Measurements from ENCODE around the gene NEDD4.
"Not testable (repeated sequence)": the region's sequence is repeated elsewhere in the genome, so short reads cannot be mapped to it uniquely, and the experiment has no call there.

NEDD4 gene

DNA sequence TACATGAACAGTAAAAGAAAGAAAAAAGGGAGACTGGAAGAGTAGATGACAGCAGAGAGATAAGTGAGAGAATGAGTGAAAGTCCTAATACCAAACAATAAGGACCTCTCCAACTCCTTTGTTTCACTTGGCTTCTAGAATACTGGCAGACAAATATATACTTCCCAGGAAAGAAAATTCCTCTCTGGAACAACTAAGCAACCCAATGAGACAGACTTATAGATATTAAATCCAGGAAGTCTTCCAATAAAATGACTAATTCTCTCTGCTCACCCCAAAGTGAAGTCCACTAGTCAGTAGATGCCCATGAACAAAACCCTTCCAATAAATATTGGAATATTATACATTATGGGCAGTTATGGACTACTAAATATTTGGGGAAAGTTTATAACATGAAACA, 114.2 kb downstream of the NEDD4 start:
- DNase-seq: no peak

DNA sequence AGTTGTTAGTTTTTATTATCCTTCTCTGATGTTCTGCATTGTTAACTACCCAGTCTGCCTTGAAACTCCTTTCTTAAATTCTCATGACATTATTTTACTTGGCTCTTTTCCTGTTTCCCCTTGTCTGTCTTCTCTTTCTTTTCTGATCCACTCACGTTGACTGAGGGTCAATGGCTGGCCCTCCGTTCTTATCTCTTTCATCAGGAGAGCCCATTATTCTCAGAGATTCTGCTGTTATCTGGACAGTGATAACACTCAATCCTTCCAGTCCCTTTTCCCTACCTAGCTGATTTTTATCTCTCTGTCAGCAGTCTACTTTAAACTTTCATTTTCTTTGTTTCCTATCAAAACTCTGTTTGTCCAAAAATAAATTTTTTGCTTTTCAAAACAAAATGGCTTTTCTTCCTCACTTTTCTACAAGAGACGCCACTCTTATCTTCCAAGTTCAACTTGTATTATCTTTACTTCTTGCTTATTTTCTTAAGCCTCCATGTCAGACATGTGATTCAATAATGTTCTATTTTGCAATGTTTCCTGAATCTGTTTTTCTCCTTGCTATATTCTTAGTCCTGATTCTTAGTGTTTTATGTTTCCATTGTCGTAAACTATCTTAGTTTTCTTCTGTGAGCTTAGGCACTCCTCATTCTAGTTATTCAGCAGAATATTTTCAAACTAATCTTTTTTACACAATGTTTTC, 120.2 kb downstream of the NEDD4 start:
- DNase-seq: no peak

DNA sequence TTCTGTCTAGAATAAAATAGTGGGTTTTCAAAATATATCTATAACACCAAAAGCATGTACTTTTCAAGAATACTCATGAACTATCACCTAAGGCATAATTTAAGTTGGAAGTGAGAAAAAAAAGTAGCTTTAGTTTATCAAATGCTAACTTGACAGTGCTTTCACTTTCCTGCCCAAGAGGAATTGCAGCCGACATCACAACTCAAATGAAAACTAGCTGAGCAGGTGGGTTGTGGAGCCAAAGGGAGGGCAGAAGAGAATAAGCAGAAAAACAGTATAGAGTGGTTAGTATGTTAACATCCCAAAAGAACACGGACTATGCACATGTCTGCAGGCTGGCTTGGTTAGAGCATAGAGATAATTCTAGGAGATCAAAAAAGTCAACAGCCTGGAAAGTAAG, 120.9 kb downstream of the NEDD4 start:
- no peak for DNase-seq

GRCh38 chr15:55869660-55870059, 123.8 kb downstream of the NEDD4 start:
- DNase-seq: no peak

GRCh38 chr15:55868707-55869106, 124.7 kb downstream of the NEDD4 start:
- no peak for DNase-seq

DNA sequence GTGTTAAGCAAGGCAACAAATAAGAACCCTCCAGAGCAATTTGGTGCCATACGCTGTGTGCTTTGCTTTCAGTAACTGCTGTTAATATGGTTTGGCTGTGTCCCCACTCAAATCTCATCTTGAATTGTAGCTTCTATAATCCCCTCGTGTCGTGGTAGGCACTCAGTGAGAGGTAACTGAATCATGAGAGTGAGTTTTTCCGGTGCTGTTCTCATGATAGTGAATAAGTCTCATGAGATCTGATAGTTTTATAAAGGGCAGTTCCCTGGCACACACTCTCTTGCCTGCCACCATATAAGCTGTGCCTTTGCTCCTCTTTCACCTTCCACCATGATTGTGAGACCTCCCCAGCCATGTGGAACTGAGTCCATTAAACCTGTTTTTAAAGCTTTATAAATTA, 125.1 kb downstream of the NEDD4 start:
- not testable (repeated sequence) for DNase-seq

GRCh38 chr15:55863911-55864310, 129.5 kb downstream of the NEDD4 start:
- no peak for DNase-seq

DNA sequence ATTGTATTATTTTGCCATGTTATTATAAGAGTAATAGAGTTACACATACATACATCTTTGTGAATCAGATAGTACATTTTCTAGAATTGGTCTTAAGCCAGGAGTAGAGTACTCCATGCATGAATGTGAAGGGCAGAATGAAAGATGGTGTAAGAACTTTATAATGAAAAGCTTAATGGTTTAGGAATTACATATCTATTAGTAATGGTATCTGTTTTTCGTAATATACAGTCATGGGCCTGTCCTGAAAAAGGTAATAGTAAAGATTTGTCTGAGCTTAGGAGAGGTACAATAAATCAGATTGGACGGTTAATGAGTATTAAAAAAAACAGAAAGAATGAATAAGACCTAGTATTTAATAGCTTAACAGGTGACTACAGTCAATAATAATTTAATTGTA, 132.3 kb downstream of the NEDD4 start:
- DNase-seq: no peak

DNA sequence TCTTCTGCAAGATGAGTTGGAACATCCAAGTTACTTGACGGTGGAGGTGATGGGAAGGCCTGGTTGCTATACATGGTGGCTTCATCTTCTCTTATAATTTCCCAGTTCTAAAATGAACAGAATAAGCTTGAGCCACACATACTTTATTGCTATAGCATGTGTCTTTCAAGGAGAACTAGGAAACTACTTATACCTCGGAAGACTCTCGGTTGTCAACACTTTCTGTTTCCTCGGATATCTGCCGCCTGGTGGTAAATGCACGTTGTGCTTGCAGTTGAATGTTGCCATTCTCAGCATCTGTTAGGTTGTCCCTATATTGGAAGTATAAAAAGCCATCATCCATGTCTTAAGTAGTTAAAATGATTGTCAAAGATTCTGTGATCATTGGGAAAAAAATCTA, 132.9 kb downstream of the NEDD4 start:
- no peak for DNase-seq

GRCh38 chr15:55859681-55860080, 133.7 kb downstream of the NEDD4 start:
- DNase-seq: no peak

- DNase-seq: no peak
Measured at GRCh38 chr15:55858661-55859060, 134.8 kb downstream of the NEDD4 start.

GRCh38 chr15:55856506-55857164, 136.8 kb downstream of the NEDD4 start:
- no peak for DNase-seq

DNA sequence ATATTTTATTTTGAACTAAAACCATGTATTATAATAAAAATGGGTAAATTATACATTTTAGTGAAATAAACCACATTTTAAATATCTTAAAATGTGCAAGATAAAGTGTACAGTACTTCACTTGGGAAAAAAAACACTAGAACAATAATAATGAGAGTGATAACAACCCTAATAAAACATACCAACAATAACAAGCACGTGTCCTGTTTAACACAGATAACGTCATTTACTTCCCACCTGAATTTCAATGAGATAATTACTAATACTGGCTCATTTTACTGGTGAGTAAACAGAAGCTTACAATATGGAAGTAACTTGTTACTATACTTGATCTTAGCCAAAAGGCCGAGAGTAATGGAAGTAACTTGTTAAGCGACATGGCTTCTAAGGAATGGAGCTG, 140.3 kb downstream of the NEDD4 start:
- no peak for DNase-seq

GRCh38 chr15:55846116-55846707, 147.2 kb downstream of the NEDD4 start:
- no peak for DNase-seq

DNA sequence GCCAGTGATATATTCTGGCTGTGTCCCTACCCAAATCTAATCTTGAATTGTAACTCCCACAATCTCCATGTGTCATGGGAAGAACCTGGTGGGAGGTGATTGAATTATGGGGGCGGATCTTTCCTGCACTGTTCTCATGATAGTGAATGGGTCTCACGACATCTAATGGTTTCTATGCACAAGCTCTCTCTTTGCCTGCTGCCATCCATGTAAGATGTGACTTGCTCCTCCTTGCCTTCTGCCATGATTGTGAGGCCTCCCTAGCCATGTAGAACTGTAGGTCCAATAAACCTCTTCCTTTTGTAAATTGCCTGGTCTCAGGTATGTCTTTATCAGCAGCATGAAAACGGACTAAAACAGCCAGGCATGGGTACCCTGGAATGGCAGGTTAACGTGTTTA, 150.5 kb downstream of the NEDD4 start:
- not testable (repeated sequence) for DNase-seq

DNA sequence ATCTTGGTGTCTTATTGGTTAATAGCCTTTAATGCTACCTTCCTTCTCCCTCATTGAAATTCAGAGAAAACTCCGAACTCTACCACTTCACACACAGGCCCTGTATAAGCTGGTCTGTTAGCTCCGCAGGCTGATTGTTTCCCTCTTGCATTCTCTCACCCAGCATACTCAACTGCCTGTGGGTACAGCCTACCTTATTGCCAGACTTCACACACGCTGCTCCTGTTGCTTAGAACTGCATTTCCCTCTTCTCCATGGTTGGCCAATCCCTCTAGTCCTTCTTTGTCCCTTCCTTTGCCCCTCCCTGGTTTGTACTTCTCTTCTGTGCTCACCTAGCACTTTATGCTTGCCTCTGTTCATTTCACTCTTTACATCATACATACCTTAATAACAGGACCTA, 157.5 kb downstream of the NEDD4 start:
- DNase-seq: no peak

GRCh38 chr15:55834331-55834730, 159.1 kb downstream of the NEDD4 start:
- DNase-seq: no peak

DNA sequence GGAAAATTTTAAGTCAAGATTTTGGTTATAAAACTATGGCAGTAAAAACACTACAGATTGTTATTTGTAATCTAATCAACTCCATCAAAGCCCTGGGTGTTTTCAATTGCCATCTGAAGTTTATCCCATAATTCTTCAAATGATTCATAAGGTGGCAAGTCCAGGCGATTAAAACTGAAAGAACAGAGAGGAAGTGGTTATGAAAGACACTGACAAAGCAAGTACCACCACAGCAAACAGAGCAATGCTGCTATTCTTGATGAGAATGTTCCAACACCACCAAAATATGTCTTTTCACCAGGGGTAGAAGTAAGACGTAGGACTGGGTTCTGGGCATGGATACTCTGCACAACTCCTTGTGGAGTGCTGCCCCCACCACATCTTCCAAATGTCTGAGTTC, 163.6 kb downstream of the NEDD4 start:
- DNase-seq: no peak

DNA sequence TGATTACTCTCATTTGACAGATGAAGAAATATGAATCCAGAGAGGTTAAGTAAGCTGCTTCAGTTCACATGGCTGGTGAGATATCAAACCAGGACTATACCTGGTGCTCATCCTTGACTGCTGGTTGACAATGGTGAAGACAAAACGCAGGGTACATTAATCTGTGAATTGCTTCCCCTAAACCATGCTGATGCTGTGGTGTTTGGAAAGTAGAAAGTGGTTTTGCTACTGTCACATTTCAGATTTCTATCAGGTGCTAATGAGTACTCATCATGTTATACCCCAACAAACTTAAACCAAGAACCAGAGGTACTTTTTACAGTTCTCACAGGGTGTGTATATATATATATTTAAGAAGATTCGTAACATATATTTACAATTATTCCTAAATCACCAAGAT, 165.5 kb downstream of the NEDD4 start:
- no peak for DNase-seq

GRCh38 chr15:55827204-55827603, 166.2 kb downstream of the NEDD4 start:
- DNase-seq: no peak

GRCh38 chr15:55824857-55825613, 168.4 kb downstream of the NEDD4 start:
- DNase-seq: no peak

GRCh38 chr15:55823699-55824340, 169.6 kb downstream of the NEDD4 start:
- no peak for DNase-seq

DNA sequence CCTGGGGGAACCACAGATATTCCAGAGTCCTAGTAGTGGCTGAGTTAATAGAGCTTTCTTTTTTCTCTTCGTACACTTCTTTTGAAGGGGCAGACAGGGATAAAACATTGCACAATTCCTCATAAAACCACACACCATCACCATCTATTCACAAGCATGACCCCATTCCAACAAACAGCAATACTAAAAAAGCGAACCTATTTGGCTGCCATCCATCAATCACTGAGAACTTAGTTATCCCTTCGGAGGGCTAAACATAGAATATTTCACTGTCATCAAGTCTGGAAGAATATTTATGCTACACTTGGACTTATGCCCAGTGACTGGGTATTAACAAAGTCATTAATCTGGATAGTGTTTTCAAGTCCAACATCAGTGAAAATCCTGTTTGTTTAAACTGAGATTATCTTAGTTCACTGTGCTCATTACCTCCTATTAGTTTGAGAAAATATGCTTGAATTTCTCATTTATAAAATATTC, 170.2 kb downstream of the NEDD4 start:
- DNase-seq: no peak

All from activated naive CD4-positive, alpha-beta T cell treated with Interleukin-2 at 50 U/mL for 16 hours (primary cell).